IMR-90 (cell line): Measurements from ENCODE around the gene SLC6A11.

Experiments used
- BHLHE40 ChIP-seq: fragments of 150-350 bp; IDR thresholded peaks from 2 replicates; pipeline ENCODE4 v1.6.1; 2016; ENCODE audit warnings: mild to moderate bottlenecking, low read depth, low read length
- CEBPB ChIP-seq: IDR thresholded peaks from 2 replicates; pipeline ENCODE4 v1.6.1; 2012; ENCODE audit warnings: low read depth, low read length, improper control_type of control experiment
- CHD1 ChIP-seq: IDR thresholded peaks from 2 replicates; pipeline ENCODE4 v1.6.1; 2012; ENCODE audit warnings: low read depth, low read length, improper control_type of control experiment
- FOS ChIP-seq: fragments of 150-350 bp; IDR thresholded peaks from 2 replicates; pipeline ENCODE4 v1.6.1; 2016; ENCODE audit warnings: low read depth, low read length
- MXI1 ChIP-seq: IDR thresholded peaks from 2 replicates; pipeline ENCODE4 v1.6.1; 2012; ENCODE audit warnings: low read depth, mild to moderate bottlenecking, low read length, moderate library complexity, borderline replicate concordance
- NFE2L2 ChIP-seq: fragments of 150-350 bp; IDR thresholded peaks from 2 replicates; pipeline ENCODE4 v1.6.1; 2016; ENCODE audit warnings: low read depth, mild to moderate bottlenecking, low read length
- POLR2A ChIP-seq: IDR thresholded peaks from 2 replicates; pipeline ENCODE4 v1.6.1; 2012; ENCODE audit warnings: mild to moderate bottlenecking, low read depth, low read length
- RAD21 ChIP-seq: IDR thresholded peaks from 2 replicates; pipeline ENCODE4 v1.6.1; 2012; ENCODE audit warnings: low read length, improper control_type of control experiment
- RCOR1 ChIP-seq: IDR thresholded peaks from 2 replicates; pipeline ENCODE4 v1.6.1; 2012; ENCODE audit warnings: mild to moderate bottlenecking, low read length, improper control_type of control experiment; ENCODE audit not compliant: insufficient replicate concordance
- SMC3 ChIP-seq: fragments of 150-350 bp; IDR thresholded peaks from 2 replicates; pipeline ENCODE4 v1.6.1; 2016; ENCODE audit warnings: low read depth, mild to moderate bottlenecking, antibody characterized with exemption, low read length, moderate library complexity
- USF2 ChIP-seq: fragments of 150-350 bp; IDR thresholded peaks from 2 replicates; pipeline ENCODE4 v1.6.1; 2017; ENCODE audit warnings: mild to moderate bottlenecking, antibody characterized with exemption, low read length, low read depth
- TF ChIP-seq, protein P1 (sequence below): conservative IDR thresholded peaks from 2 replicates; pipeline ENCODE4 v1.5.1; 2012; ENCODE audit warnings: mild to moderate bottlenecking, low read depth, low read length, improper control_type of control experiment
- TF ChIP-seq, protein P2 (sequence below): fragments of 150-350 bp; IDR thresholded peaks from 2 replicates; pipeline ENCODE4 v1.6.1; 2016; ENCODE audit warnings: low read depth, mild to moderate bottlenecking, low read length, moderate library complexity, borderline replicate concordance

- no peak for TF ChIP-seq FOS
- no peak for TF ChIP-seq POLR2A
- no peak for TF ChIP-seq MXI1
- no peak for TF ChIP-seq SMC3
- TF ChIP-seq, protein P1, sequence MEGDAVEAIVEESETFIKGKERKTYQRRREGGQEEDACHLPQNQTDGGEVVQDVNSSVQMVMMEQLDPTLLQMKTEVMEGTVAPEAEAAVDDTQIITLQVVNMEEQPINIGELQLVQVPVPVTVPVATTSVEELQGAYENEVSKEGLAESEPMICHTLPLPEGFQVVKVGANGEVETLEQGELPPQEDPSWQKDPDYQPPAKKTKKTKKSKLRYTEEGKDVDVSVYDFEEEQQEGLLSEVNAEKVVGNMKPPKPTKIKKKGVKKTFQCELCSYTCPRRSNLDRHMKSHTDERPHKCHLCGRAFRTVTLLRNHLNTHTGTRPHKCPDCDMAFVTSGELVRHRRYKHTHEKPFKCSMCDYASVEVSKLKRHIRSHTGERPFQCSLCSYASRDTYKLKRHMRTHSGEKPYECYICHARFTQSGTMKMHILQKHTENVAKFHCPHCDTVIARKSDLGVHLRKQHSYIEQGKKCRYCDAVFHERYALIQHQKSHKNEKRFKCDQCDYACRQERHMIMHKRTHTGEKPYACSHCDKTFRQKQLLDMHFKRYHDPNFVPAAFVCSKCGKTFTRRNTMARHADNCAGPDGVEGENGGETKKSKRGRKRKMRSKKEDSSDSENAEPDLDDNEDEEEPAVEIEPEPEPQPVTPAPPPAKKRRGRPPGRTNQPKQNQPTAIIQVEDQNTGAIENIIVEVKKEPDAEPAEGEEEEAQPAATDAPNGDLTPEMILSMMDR: no peak
- no peak for TF ChIP-seq RCOR1
- TF ChIP-seq RAD21: no peak
- TF ChIP-seq BHLHE40: no peak
- TF ChIP-seq CEBPB: no peak
- TF ChIP-seq, protein P2, sequence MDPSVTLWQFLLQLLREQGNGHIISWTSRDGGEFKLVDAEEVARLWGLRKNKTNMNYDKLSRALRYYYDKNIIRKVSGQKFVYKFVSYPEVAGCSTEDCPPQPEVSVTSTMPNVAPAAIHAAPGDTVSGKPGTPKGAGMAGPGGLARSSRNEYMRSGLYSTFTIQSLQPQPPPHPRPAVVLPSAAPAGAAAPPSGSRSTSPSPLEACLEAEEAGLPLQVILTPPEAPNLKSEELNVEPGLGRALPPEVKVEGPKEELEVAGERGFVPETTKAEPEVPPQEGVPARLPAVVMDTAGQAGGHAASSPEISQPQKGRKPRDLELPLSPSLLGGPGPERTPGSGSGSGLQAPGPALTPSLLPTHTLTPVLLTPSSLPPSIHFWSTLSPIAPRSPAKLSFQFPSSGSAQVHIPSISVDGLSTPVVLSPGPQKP: no peak
- no peak for TF ChIP-seq CHD1
- no peak for TF ChIP-seq USF2
- no peak for TF ChIP-seq NFE2L2
Measured at GRCh38 chr3:10940106-10940505, 124.1 kb downstream of the SLC6A11 start.
